ENCODE results near the gene PPM1H. TPM values are rescaled to one million over a fixed set of nuclear protein-coding genes. Genes with fewer than 3 reads are reported as not detected.
A peak's percentile ranks its signal among the peaks of the same experiment; 100 is the strongest.

Gene PPM1H
- total RNA-seq, 1 donor from 2014 or later, result 0.85 TPM

DNA sequence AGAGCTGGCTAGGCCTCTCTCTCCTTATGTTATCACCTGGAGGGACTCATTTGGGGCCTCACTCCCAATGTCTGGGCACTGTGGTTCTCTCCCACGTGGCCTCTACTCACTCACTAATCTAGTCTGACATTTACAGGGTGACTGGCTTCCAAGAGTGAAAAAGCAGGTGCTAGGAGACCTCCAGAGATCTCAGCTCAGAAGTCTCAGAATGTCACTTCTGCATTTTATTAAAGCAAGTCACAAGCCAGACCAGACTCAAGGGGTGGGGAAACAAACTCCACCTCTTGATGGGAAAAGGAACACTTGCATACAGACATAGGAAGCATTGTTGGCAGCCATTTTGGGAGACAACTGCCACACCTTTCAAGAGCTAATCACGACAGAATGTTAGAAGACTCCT, 292.5 kb downstream of the PPM1H start:
- intact Hi-C loops (cut with DNase I), result no loop called here
- Histone ChIP-seq H3K27ac (no peak overlapping the region), H3K9me3 (no peaks in the 10 kb centered on the region), H3K4me1 (no peaks in the 10 kb centered on the region), H3K36me3 (no peaks in the 10 kb centered on the region), H3K4me3 (no peak overlapping the region), H3K27me3 (no peaks in the 10 kb centered on the region)
- no peak for DNase-seq (ENCODE audit: low spot score in 2 of 2)
- TF ChIP-seq, protein P1, sequence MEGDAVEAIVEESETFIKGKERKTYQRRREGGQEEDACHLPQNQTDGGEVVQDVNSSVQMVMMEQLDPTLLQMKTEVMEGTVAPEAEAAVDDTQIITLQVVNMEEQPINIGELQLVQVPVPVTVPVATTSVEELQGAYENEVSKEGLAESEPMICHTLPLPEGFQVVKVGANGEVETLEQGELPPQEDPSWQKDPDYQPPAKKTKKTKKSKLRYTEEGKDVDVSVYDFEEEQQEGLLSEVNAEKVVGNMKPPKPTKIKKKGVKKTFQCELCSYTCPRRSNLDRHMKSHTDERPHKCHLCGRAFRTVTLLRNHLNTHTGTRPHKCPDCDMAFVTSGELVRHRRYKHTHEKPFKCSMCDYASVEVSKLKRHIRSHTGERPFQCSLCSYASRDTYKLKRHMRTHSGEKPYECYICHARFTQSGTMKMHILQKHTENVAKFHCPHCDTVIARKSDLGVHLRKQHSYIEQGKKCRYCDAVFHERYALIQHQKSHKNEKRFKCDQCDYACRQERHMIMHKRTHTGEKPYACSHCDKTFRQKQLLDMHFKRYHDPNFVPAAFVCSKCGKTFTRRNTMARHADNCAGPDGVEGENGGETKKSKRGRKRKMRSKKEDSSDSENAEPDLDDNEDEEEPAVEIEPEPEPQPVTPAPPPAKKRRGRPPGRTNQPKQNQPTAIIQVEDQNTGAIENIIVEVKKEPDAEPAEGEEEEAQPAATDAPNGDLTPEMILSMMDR (IDR thresholded peaks at IDR 0.05), result no peak

DNA sequence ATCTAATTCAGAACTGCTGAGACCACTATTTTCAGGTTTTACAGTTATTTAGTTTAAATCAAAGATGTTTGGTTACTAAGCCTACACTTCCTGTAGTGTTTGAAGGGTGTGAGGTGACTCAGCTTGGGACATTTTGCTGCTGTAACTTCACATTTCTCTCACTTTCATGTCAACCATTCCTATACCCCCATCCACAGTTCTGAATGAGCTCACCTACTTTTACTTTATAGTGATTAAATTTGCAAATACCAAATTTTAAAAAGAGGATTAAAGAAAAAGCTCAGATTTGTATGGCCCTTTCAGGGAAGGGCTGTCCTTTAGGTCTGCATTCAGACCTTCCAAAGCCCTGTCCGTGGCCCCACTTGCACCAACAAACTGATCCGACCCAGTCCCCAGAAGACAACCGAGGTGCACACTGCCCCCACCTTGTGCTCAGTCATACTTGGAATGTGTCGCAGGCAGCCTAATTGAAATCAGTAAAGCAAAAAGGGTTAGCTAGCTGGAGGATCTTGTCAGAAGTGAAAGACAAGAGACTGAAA, 294.0 kb downstream of the PPM1H start:
- H3K9me3 ChIP-seq, result no peaks in the 10 kb centered on the region
- TF ChIP-seq, protein P1 (IDR thresholded peaks at IDR 0.05), result no peak
- no peaks in the 10 kb centered on the region for H3K4me1 ChIP-seq
- no peak overlapping the region for H3K4me3 ChIP-seq
- no peaks in the 10 kb centered on the region for H3K27me3 ChIP-seq
- intact Hi-C loops (cut with DNase I), result no loop called here
- DNase-seq (ENCODE audit: low spot score in 2 of 2), result no peak
- no peak overlapping the region for H3K27ac ChIP-seq
- H3K36me3 ChIP-seq, result no peaks in the 10 kb centered on the region

DNA sequence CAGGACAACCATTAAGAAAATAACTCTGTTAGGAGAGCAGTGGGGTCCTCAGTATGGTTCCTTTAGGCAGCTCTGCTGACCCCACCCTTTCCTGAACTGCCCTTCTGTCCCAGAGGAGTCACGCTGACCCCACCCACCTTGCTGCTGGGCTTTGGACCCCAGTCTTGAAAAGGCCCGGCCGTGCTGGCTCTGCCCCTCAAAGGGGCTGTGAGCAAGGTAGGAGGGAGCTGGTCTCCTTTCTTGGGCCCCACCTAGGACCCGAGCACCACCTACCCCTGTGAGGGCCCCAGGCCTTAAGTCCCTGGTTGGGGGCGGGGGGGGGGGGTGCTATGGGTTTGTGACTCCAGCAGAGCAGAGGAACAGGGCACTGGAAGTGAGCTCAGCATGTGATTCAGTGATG, 297.3 kb downstream of the PPM1H start:
- Histone ChIP-seq H3K4me1 (no peaks in the 10 kb centered on the region), H3K36me3 (no peaks in the 10 kb centered on the region), H3K9me3 (no peaks in the 10 kb centered on the region), H3K4me3 (no peak overlapping the region), H3K27ac (no peak overlapping the region), H3K27me3 (no peaks in the 10 kb centered on the region)
- TF ChIP-seq, protein P1 (IDR thresholded peaks at IDR 0.05), result no peak
- intact Hi-C loops (cut with DNase I), result no loop called here
- no peak for DNase-seq (ENCODE audit: low spot score in 2 of 2)

DNA sequence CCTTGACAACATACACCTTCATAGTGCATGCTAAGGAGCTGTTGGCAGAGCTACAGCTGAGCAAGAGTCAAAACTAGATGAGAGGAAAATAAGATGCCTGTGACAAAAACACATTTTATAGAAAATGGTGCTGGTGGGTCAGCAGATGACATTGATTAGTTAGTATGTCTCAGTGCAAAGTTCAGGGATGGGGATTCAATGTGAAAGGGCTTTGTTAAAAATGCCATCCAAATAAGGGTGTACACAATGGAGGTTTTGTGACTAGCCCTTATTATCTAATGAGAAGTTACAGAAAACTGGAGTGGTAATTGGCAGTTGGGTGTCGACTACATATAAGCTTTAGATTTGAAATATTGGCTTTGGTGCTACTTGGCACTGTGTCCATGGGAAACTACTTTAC, 299.3 kb downstream of the PPM1H start:
- intact Hi-C loops (cut with DNase I), result no loop called here
- TF ChIP-seq, protein P1 (IDR thresholded peaks at IDR 0.05), result no peak
- no peak for DNase-seq (ENCODE audit: low spot score in 2 of 2)
- no peaks in the 10 kb centered on the region for H3K9me3 ChIP-seq
- no peaks in the 10 kb centered on the region for H3K36me3 ChIP-seq
- no peak overlapping the region for H3K4me3 ChIP-seq
- no peak overlapping the region for H3K27ac ChIP-seq
- H3K27me3 ChIP-seq, result no peaks in the 10 kb centered on the region
- peaks cover 0 to 4% of the 10 kb centered on the region in 2 donors for H3K4me1 ChIP-seq

DNA sequence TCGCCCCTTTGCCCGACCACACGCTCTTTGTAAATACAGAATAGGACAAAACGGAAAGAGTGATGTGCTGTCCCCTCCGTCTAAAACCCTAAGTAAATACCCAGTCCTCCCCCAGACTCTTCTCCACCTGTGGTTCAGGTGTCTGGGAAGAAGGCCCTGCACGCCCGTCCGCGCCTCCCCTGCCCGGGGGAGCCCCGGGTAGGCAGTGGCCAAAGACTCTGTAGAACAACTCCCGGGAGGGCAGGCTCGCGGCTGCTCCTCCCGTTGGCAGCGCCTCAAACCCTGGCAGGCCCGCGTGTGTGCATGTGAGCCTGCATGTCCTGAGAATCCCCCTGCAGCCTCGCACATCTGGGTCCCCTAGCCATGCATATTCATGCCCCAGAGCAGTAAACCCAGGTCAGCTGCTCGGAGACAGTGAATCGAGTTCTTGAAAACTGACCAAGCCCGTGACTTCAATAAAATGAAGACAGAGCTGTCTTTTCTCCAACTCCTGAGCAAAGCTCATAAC, 302.5 kb downstream of the PPM1H start:
- no peaks in the 10 kb centered on the region for H3K9me3 ChIP-seq
- H3K4me1 ChIP-seq, result peaks cover 0 to 4% of the 10 kb centered on the region in 2 donors
- TF ChIP-seq, protein P1 (IDR thresholded peaks at IDR 0.05), result no peak
- peak overlapping the region; percentile 59 to 74 for H3K4me3 ChIP-seq
- peak in 1 of 2 donors; percentile 69 for DNase-seq (ENCODE audit: low spot score in 2 of 2)
- intact Hi-C loops (cut with DNase I), result loop anchor here (5.0 kb wide), 1 partner anchor 60 kb away; no protein-coding TSS in a partner anchor
- no peaks in the 10 kb centered on the region for H3K27me3 ChIP-seq
- peak overlapping the region; percentile 69 to 81 for H3K27ac ChIP-seq
- no peaks in the 10 kb centered on the region for H3K36me3 ChIP-seq
